Ascending aorta (tissue), 2 donors: ENCODE results near the gene TSPAN18. TPM values are rescaled to one million over a fixed set of nuclear protein-coding genes. Genes with fewer than 3 reads are reported as not detected.
A peak's percentile ranks its signal among the peaks of the same experiment; 100 is the strongest.

Experiments used
- DNase-seq, 2 donors: peaks; one replicate each; pipeline ENCODE4 v3.0.0-alpha.2; 2019; ENCODE audit warnings: low spot score in 2 of 2
- H3K27ac ChIP-seq, 2 donors: fragments of 200-600 bp; sonication (generic); one replicate each; pipeline ENCODE4 v1.5.1; 2016 to 2017; ENCODE audit warnings: mild to moderate bottlenecking in 1 of 2
- H3K27me3 ChIP-seq: fragments of 200-600 bp; sonication (generic); one replicate; pipeline ENCODE4 v1.5.1; 2017
- H3K36me3 ChIP-seq, 2 donors: fragments of 200-600 bp; sonication (generic); one replicate each; pipeline ENCODE4 v1.5.1; 2016
- H3K4me1 ChIP-seq, 2 donors: fragments of 200-600 bp; sonication (generic); one replicate each; pipeline ENCODE4 v1.5.1; 2016 to 2017; ENCODE audit warnings: mild to moderate bottlenecking in 1 of 2
- H3K4me3 ChIP-seq, 2 donors: fragments of 200-600 bp; sonication (generic); one replicate each; pipeline ENCODE4 v1.5.1; 2016 to 2017; ENCODE audit warnings: mild to moderate bottlenecking in 1 of 2
- H3K9me3 ChIP-seq, 2 donors: fragments of 200-600 bp; sonication (generic); one replicate each; pipeline ENCODE4 v1.5.1; 2016
- intact Hi-C: fragments of 100-400 bp; cut with DNase I; formaldehyde crosslinking; loops from one replicate; pipeline ENCODE4 v1.15.1; 2023
- total RNA-seq: library from RNA; depleted of rRNA; stranded (reverse); fragments of >200 nt; gene quantifications from one replicate; pipeline ENCODE4 v1.1.0, GENCODE V29; 2016
- TF ChIP-seq, protein P1 (sequence below), 3 experiments: fragments of 200-600 bp in 2 of 3; fragments of 450-650 bp in 1 of 3; sonication (generic) in 2 of 3; IDR thresholded peaks; one replicate each; pipeline ENCODE4 v1.5.1; 2016 to 2019; ENCODE audit warnings: antibody characterized with exemption in 3 of 3, mild to moderate bottlenecking in 1 of 3, moderate library complexity in 1 of 3

Gene TSPAN18
- total RNA-seq, 1 donor from 2014 or later = 21.3 TPM

DNA sequence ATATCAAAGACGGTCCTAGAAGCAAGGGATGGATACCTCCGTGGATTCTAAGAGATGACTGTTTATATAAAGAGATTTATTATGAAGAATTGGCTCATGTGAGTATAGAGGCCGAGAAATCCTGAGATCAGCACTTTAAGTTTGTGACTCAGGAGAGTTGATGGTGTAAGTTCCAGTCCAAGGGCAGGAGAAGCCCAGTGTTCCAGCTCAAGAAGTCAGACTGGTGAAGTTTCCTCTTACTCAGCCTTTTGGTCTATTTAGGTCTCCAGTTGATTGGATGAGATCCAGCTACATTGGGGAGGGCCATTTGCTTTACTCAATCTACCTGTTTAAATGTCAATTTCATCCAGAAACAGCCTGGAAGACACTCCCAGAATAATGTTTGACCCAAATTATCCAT is 45.1 kb downstream of the TSPAN18 start:
- H3K4me3 ChIP-seq = no peak overlapping the region
- H3K27me3 ChIP-seq = no peaks in the 10 kb centered on the region
- peaks cover 4 to 17% of the 10 kb centered on the region in 2 donors for H3K4me1 ChIP-seq
- H3K9me3 ChIP-seq = no peaks in the 10 kb centered on the region
- intact Hi-C loops = no loop called here
- no peak overlapping the region for H3K27ac ChIP-seq
- TF ChIP-seq, protein P1, sequence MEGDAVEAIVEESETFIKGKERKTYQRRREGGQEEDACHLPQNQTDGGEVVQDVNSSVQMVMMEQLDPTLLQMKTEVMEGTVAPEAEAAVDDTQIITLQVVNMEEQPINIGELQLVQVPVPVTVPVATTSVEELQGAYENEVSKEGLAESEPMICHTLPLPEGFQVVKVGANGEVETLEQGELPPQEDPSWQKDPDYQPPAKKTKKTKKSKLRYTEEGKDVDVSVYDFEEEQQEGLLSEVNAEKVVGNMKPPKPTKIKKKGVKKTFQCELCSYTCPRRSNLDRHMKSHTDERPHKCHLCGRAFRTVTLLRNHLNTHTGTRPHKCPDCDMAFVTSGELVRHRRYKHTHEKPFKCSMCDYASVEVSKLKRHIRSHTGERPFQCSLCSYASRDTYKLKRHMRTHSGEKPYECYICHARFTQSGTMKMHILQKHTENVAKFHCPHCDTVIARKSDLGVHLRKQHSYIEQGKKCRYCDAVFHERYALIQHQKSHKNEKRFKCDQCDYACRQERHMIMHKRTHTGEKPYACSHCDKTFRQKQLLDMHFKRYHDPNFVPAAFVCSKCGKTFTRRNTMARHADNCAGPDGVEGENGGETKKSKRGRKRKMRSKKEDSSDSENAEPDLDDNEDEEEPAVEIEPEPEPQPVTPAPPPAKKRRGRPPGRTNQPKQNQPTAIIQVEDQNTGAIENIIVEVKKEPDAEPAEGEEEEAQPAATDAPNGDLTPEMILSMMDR (IDR thresholded peaks at IDR 0.05) = no peak
- DNase-seq = peak in 1 of 2 donors; percentile 22
- no peaks in the 10 kb centered on the region for H3K36me3 ChIP-seq

- H3K4me1 ChIP-seq = peaks cover 0 to 11% of the 10 kb centered on the region in 2 donors
- intact Hi-C loops = no loop called here
- DNase-seq = peak in 1 of 2 donors; percentile 59
- no peaks in the 10 kb centered on the region for H3K27me3 ChIP-seq
- H3K27ac ChIP-seq = no peak overlapping the region
- no peak overlapping the region for H3K4me3 ChIP-seq
- H3K9me3 ChIP-seq = no peaks in the 10 kb centered on the region
- no peaks in the 10 kb centered on the region for H3K36me3 ChIP-seq
- TF ChIP-seq, protein P1 (IDR thresholded peaks at IDR 0.05) = no peak
Observed at GRCh38 chr11:44773351-44773965, 46.7 kb downstream of the TSPAN18 start.

- Histone ChIP-seq H3K36me3 (no peaks in the 10 kb centered on the region), H3K9me3 (no peaks in the 10 kb centered on the region), H3K27me3 (no peaks in the 10 kb centered on the region), H3K27ac (no peak overlapping the region), H3K4me1 (peaks cover 0 to 11% of the 10 kb centered on the region in 2 donors), H3K4me3 (no peak overlapping the region)
- intact Hi-C loops = loop anchor here (2.0 kb wide), 1 partner anchor 47 kb away; the partner anchor contains the start of gene TSPAN18
- TF ChIP-seq, protein P1 (IDR thresholded peaks at IDR 0.05) = no peak
- DNase-seq = peak in 1 of 2 donors; percentile 62
Observed at GRCh38 chr11:44774108-44774507, 47.3 kb downstream of the TSPAN18 start.

DNA sequence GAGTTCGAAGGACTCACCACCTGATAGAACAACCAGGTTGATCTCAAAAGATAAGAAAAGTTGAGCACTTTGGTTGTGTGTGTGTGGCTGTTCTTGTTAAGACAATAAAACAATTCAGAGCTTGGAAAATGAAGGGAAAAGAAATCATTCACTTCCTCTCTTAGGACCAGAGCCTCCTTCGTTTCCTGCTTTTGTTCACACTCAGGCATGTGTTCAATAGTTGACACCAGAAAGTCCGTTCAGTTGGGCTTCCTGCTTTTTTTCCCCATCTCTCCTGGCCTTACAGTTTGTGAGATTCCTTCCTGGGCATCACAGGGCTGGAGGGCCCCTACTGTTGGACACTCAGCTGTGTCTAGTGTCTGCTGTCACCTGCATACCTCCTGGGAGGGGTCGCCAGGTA is 48.0 kb downstream of the TSPAN18 start:
- Histone ChIP-seq H3K36me3 (no peaks in the 10 kb centered on the region), H3K27ac (no peak overlapping the region), H3K27me3 (no peaks in the 10 kb centered on the region), H3K9me3 (no peaks in the 10 kb centered on the region), H3K4me3 (no peak overlapping the region), H3K4me1 (peaks cover 0 to 11% of the 10 kb centered on the region in 2 donors)
- peak in 1 of 2 donors; percentile 24 for DNase-seq
- TF ChIP-seq, protein P1 (IDR thresholded peaks at IDR 0.05) = no peak
- intact Hi-C loops = loop anchor here (2.0 kb wide), 1 partner anchor 48 kb away; the partner anchor contains the start of gene TSPAN18

DNA sequence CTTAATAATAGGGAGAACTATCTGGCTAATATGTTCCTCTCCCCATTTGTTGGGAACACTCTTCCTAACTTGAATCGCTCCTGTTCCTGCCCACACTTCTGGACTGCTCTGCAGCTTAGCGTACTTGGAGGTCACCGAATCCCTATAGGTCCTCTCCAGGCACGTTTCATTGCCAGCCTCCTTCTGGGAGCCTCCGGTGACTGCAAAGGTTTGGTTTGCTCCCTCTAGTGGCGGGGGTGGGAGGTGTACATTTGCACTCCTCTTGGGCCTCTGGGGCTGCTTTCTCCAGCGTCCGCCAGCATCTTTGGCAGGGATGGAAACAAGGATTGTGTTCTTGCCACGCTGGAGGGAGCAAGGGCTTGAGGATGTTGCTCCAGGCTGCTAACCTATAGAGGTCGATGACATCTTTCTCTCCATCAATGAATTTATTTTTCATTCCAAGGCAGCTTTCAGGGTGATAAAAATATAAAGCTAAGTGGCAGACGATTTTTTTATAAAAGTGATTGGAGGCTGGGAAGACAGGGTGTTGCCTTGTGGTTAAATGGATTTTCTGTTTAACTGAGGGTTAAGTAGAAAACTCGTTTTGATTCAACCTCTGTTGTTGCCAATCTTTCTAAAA is 48.7 kb downstream of the TSPAN18 start:
- H3K36me3 ChIP-seq = no peaks in the 10 kb centered on the region
- no peak overlapping the region for H3K27ac ChIP-seq
- no peaks in the 10 kb centered on the region for H3K27me3 ChIP-seq
- TF ChIP-seq, protein P1 (IDR thresholded peaks at IDR 0.05) = peak in 2 of 3 experiments; percentile 44 to 53
- intact Hi-C loops = loop anchor here (2.0 kb wide), 1 partner anchor 49 kb away; the partner anchor contains the start of gene TSPAN18
- peak in 1 of 2 donors; percentile 65 for DNase-seq
- peaks cover 0 to 11% of the 10 kb centered on the region in 2 donors for H3K4me1 ChIP-seq
- H3K4me3 ChIP-seq = no peak overlapping the region
- H3K9me3 ChIP-seq = no peaks in the 10 kb centered on the region
